SIG-M5 treated with dmso at 0.1 percent for 504 hours (cell line): ENCODE measurements around the gene MTG1.

Experiments used
- DNase-seq: peaks from one replicate; lab custom pipeline; 2025; ENCODE audit not compliant: unreplicated experiment; lab: John Stamatoyannopoulos, UW

Gene MTG1

DNA sequence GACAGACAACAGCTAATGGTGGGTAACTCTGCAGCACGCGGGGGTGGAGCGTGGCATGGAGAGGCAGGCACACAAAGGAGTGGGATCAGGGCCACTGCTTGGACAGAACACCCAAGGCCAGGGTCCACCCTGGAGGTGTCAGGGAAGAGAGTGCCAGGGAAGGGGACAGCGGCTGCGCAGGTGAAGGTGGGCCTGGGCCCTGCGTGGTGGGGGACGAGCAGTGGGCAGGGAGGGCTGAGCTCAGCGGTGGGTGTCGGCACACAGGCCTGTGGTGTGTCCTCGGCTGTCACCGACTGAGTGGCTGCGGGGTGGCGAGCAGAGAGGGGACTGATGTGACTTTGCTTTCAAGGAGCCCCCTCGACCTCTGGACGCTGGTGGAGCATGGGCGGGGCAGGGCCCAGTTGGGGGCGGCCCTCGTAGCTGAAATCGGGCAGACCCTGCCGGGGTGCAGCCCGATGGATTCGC lies 51.3 kb downstream of the MTG1 start:
- no peak for DNase-seq

DNA sequence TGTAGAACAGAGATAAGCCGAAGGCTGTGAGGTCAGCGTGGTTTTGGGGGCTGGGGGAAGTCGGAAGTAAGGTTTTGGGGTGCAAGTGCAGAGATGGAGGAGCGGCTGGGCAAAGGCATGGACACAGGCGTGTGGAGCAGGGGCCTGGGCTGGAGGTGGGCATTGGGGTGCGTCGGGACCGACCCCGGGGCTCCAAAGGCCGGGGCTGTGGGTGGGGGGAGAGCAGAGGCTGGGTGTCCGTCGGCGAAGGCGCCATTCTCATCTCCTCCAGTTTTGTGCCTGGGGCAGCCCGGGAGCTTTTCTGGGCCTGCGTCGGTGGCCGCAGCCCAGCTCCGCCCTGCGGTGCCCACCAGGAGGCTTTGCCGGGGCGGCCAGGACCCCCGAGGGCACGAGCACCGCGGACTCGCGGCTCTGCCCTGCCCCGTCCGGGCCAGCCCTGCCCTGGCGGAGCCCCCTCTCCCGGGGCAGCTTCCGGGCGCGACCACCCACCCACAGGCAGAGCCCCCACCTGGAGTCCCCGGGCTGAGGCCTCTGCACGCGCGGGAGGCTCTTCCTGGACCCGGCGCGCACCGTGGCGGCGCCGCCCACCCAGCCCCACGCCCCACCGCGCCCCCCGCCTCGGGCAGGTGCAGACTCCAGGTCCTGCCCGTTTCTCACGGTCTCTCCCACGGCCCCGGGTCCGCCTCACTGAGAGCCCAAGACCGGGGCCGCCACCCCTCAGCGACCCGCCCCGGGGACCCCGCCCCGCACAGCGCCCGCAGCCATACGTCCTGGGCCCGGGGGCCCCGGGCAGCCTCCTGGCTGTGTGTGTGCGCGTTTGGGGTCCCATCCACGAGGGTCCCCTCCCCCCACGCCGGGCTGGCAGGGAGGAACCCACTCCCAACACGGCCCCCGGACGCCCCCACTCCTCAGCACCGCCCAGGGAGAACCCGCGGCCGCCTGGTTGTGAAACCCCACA lies 52.1 kb downstream of the MTG1 start:
- no peak for DNase-seq

DNA sequence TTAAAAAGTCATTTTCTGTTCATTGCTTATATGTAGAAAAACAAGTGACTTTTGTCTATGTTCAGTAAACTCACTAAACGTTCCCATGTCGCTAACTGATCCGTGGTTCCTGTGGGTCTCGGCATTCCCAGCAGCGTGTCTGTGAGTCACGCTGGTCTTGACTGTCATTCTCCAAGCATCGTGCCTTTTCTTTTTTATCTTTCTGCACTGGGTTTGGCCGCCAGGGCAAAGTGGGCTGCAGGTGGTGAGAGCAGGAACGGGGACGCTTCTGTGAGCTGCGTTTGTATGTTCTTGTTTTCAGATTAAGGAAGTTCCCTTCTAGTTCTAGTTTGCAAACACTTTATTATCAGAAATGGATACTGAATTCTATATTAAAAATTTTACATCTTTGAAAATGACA lies 53.0 kb downstream of the MTG1 start:
- no peak for DNase-seq

DNA sequence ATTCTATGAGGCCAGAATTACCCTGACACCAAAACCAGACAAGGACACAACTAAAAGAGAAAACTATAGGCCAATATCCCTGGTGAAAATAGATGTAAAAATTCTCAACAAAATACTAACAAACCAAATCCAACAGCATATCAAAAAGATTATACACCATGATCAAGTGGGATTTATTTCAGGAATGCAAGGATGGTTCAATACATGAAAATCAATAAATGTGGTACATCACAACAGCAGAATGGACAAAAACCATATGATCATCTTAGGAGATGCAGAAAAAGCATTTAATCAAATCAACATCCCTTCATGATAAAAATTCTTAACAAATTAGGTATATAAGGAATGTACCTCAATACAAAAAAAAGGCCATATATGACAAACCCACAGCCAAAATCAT lies 54.2 kb downstream of the MTG1 start:
- DNase-seq: no peak

DNA sequence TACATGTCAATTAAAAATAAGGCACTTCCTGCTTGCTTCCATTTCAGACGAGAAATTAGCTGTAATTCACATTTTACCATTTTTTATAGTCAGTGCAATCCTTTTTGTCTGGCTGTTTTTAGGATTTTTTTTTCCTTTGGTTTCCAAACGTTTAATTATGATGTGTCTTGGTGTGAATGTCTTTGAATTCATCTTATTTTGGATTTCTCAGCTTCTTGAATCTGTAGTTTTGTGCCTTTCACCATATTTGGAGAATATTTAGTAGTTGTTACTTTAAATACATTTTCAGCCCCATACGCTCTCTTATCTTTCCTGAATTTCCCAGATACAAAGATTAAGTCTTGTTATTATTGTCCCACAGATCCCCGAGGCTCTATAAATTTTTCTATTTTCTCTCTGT lies 57.4 kb downstream of the MTG1 start:
- no peak for DNase-seq

DNA sequence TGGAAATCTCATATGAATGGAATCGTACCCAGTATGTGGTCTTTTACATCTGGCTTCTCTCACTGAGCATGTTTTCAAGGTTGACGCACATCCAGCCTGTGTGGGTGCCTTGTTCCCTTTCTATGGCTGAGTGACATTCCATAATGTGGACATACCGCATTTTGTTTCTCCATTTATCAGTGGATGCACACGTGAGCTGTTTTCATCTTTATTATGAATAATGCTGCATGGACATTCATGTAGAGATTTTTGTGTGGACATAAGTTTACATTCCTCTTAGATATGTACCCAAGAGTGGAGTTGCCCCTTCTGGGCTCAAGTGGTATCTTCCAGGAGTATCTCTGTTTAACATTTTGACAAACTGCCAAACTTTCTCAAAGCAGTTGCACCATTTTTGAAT lies 58.5 kb downstream of the MTG1 start:
- DNase-seq: no peak

DNA sequence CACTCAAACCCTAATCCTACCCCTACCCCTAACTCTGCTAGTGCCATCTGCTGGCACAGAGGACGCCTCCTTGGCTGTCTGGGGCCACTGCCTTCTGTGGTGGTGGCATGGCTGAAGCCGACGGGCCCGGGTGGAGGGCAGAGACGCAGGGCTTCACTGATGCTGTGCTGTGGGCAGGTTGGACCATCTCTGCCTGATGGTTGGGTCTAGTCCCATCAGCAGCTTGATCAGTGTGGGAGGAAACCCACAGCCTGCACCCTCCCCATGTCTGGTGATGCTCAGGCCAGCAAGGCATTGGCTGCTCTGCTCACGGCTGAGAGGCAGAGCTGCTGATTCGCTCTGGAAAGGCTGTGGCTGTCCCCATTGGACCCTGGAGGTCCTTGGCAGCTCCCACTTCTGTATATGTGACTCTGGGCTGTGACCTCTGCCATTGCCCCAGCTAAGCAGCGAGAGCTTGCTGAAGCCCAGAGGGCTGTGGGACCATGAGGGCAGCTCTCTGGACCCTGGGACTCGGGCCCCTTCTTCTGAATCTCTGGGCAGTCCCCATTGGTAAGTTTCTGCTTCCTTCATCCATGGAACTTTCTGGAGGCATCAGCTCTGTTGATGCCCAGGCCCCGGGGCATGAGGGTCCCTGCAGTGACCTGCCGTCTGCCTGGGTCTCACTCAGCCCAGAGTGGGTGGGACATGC lies 59.7 kb downstream of the MTG1 start, which contains the start of gene SCART1:
TSS of gene SCART1 (plus strand) at position 430 of the 688 bp plus-strand sequence. CDS start at position 483, 53 bp downstream.
- DNase-seq: no peak

DNA sequence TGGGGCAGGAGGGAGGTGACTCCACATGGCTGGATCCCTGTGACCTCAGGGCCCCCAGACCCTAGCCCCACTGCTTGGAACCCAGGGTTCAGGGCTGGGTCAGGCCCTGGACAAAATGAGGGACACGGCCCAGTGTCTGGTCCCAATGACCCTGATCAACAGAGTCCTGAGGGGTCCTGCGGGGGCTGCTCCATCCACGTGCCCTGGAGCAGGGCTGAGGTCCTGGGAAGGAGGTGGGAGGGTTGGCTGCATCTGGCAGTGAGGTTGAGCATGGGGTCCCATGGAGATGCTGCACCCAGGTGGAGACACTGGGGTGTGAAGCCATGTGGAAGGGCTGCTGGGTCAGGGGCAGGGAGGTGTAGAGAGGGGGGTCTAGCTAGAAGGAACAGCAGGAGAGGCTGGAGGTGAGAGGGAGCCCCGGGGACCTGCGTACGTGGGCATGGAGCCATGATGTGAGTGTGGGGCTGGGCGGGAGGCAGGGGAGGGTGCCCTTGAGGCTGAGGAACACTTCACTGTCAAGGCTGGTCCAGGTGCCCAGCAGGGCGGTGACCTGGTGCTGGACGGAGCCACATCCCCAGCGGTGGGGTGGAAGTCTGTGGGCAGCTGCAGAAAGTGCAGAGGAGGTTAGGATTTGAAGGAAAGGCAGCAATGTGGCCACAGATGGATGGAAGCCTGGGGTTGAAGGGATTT lies 60.4 kb downstream of the MTG1 start:
- DNase-seq: no peak

DNA sequence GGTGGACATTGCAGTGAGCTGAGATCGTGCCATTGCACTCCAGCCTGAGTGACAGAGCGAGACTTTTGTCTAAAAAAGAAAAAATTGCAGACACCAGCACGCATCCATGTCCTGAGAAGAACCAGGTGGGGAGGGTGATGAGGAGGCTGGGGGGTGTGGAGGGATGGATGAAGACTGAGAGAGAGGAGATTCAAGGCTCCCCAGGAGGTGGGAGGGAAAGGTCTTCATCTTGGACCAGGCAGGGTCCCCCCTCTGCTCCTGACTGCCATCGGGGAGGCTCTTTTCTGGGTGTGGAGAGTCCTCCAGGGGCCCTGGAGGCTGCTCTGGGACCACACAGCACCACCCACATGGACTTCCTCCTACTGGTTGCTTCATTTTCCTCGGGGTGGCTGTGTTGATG lies 61.2 kb downstream of the MTG1 start:
- DNase-seq: peak; percentile 2

DNA sequence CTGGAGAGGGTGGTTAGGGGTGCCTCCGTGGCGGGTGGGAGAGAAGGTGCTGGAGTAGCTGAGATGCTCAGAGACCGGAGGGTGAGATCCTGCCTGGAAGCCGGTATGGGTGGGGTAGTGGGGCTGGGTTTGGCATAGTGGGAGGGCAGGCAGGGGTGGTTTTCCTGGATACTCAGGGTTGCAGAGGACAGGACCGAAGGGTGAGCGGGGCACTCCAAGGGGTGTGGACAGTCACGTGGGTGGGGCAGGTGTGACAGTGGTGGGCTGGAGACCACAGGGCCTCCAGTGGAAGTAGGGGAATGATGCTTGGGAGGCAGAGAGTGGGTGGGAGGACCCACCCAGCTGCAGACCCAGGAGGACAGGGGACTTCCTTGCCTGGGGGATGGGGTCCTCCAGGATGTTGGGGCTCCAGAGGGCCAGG lies 61.7 kb downstream of the MTG1 start:
- no peak for DNase-seq

DNA sequence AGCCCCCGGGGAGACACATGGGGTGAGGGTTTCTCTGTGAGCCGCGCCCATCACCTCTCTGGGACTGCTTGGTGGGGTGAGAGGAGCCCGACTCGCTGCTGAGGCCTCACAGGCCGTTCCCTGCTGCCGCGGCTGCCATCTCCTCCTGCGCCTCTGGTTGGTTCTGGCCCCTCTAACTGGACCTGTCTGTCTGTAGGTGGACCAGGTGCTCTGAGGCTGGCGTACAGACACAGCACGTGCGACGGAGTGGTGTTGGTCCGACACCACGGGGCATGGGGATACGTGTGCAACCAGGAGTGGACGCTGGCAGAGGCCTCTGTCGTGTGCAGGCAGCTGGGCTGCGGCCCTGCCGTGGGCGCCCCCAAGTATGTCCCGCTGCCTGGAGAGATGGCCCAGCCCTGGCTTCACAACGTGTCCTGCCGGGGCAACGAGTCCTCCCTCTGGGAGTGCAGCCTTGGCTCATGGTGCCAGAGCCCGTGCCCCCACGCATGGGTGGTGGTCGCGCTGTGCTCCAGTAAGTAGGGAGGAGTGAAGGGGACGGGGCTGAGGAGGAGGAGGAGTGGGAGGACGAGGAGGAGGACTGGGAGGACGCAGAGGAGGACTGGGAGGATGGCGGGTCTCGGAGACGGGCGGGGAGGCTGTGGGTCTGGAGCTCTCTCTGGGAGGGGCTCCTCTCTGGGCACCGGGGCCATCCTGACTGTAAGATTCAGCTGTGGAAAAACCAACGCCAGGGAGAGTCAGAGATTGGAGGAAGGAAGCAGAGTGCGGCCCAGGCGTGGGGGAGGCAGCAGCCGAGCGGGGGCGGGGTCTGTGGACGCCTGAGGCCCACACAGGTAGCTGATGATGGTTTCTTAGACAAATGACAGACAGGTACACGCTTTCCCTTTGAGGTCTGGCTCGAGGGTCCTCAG lies 62.3 kb downstream of the MTG1 start:
- no peak for DNase-seq

DNA sequence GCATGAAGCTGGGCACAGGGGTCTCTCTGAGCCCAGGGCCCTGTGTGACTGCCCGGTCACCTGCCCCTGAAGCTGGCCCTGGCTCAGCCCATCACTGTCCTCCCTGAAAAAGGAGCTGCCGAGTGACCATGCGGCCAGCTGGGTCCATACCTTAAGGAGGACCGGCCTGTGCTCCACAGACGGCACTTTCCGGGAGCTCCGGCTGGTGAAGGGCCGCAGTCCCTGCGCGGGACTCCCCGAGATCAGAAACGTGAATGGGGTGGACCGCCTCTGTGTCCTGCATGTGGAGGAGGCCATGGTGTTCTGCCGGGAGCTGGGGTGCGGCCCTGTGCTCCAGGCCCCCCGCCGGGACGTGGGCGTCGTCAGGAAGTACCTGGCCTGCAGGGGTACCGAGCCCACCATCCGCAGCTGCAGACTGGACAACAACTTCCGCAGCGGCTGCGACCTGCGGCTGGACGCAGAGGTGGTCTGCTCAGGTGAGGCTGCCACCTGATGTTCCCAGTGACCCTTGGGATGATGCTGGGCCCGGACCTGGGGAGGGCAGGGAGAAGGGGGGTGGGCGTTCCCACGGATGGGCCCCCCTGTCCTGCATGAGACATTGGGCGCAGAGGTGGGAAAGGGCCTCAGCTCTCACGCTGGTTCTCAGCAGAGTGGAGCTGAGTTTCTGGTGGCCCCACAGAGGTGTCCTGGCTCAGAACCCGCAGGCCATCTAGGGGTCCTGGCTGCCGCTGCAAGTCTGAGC lies 63.3 kb downstream of the MTG1 start:
- DNase-seq: no peak

DNA sequence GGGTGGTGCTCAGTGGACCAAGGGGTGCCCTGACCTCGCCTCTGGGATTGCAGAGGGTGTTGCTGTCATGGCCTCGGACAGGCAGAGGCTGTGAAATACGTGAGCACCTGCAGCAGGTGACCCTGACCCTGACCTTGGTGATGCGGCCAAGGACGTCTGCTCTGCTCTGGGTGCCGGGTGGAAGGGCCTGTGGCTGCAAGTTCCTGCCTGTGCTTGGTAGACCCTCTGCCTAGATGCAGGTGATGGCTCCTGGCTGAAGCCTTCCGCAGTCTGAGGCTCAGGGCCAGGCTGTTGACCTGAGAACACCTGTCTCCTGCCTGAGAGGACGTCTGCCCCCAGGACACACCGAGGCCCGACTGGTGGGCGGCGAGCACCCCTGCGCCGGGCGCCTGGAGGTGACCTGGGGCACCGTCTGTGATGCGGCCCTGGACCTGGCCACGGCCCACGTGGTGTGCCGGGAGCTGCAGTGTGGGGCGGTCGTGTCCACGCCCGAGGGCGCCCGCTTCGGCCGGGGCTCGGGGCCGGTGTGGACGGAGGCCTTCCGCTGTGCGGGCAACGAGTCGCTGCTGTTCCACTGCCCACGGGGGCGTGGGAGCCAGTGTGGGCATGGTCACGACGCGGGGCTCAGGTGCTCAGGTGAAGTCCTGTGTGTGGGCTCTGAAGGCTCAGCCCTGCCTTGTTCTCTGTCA lies 64.2 kb downstream of the MTG1 start:
- DNase-seq: no peak

DNA sequence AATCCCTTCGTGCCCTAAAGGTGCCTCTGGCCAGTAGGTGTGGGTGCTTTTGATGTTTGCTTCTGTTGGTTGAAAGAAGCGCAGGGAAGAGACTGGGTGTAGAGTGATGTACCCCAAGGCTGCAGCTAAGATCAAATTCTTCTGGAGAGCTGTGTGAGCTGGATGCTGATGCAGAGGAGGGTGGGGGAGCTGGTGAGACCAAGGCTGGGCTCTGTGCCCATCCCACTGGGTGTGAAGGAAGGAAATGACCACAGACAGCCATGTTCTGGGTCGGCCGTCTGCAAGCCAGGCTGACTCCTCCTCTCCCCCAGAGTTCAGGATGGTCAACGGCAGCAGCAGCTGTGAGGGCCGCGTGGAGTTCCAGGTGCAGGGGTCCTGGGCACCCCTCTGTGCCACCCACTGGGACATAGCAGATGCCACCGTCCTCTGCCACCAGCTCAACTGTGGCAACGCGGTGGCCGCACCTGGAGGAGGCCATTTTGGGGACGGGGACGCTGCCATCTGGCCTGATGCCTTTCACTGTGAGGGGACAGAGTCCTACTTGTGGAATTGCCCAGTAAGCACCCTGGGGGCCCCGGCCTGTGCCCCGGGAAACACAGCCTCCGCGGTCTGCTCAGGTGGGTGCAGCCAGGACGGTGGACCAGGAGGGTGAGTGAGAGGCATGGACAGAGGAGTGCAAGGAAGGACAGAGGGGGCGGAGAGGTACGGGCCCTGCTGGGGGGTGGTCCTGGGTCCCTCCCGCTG lies 64.9 kb downstream of the MTG1 start:
- no peak for DNase-seq

DNA sequence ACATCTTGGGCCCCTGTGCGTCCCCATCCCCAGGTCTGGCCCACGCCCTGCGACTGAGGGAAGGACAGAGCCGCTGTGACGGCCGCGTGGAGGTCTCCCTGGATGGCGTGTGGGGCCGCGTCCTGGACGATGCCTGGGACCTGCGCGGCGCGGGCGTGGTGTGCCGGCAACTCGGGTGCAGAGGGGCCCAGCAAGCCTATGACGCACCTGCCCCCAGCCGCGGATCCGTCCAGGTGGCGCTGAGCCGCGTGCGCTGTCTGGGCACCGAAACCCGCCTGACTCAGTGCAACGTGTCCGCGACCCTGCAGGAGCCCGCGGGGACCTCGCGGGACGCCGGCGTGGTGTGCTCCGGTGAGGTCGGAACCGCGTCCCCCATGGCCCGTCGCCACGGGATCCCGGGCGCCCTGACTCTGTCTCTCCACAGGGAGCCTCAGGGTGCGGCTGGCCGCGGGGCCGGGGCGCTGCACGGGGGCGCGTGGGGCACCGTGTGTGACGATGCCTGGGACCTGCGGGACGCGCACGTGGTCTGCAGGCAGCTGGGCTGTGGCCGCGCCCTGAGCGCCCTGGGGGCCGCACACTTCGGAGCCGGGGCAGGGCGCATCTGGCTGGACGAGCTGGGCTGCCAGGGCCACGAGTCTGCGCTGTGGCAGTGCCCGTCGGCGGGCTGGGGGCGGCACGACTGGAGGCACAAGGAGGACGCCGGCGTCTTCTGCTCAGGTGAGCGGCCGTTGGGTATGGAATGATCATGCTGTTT lies 65.7 kb downstream of the MTG1 start:
- DNase-seq: no peak

DNA sequence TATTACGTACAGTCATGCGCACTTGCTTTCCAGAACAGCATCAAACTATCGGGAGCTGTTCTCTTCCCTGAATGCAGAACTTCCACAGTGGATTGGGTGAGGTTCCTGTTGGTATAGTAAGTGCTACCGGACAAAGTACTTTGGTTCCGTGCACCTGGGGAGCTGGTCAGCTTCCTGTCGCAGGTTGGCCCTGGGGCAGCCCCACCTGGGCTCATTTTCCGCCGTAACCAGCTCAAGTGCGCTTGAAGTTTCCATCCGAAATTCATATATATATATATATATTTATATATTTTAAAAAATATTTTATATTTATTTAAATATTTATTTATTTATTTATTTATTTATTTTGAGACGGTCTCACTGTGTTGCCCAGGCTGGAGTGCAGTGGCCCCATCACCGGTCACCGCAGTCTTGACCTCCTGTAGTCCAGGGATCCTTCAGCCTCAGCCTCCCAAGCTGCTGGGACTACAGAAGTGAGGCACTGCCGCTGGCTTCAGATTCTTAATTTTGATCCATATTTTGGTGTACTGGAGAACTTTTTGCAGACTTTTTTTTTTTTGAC lies 66.3 kb downstream of the MTG1 start:
- no peak for DNase-seq

DNA sequence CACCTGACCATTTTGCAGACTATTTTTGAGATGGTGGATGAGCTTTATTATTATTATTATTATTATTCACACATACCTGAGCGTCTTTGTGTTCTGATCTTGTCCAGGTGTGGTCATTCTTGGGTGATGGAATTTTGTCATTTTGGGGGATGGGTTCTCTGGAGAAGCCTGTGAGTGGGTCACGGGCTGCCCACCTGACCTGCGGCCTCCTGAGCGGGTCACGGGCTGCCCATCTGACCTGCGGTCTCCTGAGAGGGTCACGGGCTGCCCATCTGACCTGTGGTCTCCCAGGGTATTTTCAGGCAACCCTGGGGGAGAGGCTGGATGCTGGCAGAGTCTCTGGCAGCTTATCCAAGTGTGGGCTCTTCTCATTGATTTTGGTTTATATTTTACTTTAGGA lies 67.1 kb downstream of the MTG1 start:
- DNase-seq: no peak
